ENCODE measurements around the gene CD46.

The CD46 gene

GRCh38 chr1:207831517-207832327 lies 79.9 kb downstream of the CD46 start:
- peak; percentile 92 for DNase-seq (ENCODE audit: low read depth)
- TF ChIP-seq CTCF (IDR thresholded peaks at IDR 0.05; ENCODE audit: insufficient read depth, low read depth, low read length, missing control alignments), result no peak
- peak overlapping the region; percentile 21; the same call in 1 of the 2 replicates for H3K4me3 ChIP-seq (ENCODE audit: low read depth, low read length)

GRCh38 chr1:207832796-207833195 lies 80.9 kb downstream of the CD46 start:
- TF ChIP-seq CTCF (IDR thresholded peaks at IDR 0.05; ENCODE audit: insufficient read depth, low read depth, low read length, missing control alignments), result no peak

DNA sequence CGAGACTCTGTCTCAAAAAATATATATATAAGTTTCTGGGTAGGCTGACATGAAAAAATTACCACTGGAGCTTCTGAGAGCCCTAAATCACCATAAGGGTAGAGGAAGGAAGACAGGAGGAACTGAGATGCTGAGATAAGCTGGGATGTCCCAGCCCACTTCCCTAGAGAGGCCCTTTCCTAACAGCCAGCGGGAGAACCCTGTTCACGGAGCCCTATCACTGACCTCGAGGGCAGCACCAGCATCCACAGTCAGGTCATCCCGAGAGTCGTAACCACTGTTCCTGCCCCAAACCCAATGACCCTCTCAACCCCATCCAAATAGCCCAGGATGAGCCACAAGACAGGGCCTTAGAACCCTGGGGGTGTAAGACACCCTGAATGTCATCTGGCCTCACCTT lies 81.5 kb downstream of the CD46 start:
- H3K4me3 ChIP-seq (ENCODE audit: low read depth, low read length), result no peak overlapping the region
- no peak for TF ChIP-seq CTCF (IDR thresholded peaks at IDR 0.05; ENCODE audit: insufficient read depth, low read depth, low read length, missing control alignments)
- DNase-seq (ENCODE audit: low read depth), result no peak

More at GRCh38 chr1:207832796-207833195, 80.9 kb downstream of the CD46 start:
- H3K4me3 ChIP-seq (ENCODE audit: low read depth, low read length), result no peak overlapping the region
- no peak for DNase-seq (ENCODE audit: low read depth)

GRCh38 chr1:207833956-207834660 lies 82.3 kb downstream of the CD46 start:
- TF ChIP-seq CTCF (IDR thresholded peaks at IDR 0.05; ENCODE audit: insufficient read depth, low read depth, low read length, missing control alignments), result no peak
- DNase-seq (ENCODE audit: low read depth), result no peak
- no peak overlapping the region for H3K4me3 ChIP-seq (ENCODE audit: low read depth, low read length)

DNA sequence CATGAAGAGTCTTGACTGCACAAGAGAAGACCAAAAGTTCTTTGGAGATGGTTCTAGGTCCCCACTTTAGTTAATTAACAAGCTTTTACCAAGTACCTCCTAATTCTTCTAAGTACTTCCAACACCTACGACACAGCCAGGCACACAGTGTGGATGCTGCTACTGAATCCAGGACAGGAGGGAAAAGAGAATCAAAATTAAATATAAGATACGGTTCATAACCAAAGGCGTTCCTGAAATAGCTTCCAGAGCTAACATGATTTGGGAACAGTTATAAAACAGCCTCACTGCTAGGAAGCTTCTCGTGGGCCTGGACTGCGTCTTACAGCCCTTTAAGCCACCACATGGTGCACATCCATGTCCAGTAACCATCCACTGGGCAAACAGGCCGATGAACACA lies 84.1 kb downstream of the CD46 start:
- no peak for TF ChIP-seq CTCF (IDR thresholded peaks at IDR 0.05; ENCODE audit: insufficient read depth, low read depth, low read length, missing control alignments)
- DNase-seq (ENCODE audit: low read depth), result no peak
- no peak overlapping the region for H3K4me3 ChIP-seq (ENCODE audit: low read depth, low read length)

DNA sequence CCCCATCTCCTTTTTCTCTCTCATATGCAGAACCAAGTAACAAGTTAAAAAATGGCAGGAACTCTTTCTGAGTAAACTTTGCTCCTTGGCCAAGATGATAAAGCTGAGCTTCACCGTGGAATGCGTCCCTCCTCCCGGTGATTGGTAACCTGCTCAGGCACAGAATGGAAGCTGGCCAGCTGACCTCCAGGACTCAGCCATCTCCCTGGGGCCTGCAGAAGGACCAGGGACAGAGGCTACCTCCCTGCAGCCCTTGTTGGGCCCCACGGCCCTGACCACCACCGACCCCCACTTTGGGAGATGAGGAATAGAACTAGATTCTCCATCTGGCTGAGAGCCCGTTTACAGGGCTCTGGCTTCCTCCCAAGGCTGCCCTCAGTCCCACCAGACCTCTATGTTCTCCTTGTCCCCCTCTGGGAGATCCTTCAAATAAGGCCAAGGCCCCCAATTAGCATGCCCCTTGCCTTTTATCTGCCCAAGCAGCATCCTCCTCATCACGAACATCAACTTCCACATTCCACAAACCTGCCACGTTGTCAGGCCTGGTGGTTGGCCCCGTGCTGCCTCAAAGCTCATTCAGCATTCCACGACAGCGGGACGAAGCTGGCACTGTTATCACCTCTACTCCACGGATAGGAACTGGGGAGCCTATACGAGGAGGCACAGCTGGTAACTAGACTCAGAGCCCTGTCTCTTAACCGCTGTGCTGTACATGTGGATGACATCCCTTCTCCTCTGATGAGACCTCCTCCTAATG lies 84.9 kb downstream of the CD46 start:
- H3K4me3 ChIP-seq (ENCODE audit: low read depth, low read length), result no peak overlapping the region
- no peak for DNase-seq (ENCODE audit: low read depth)
- TF ChIP-seq CTCF (IDR thresholded peaks at IDR 0.05; ENCODE audit: insufficient read depth, low read depth, low read length, missing control alignments), result no peak
